ENCODE data around the gene BCORL1. TPM values are rescaled to one million over a fixed set of nuclear protein-coding genes. Genes with fewer than 3 reads are reported as not detected.
A peak's percentile ranks its signal among the peaks of the same experiment; 100 is the strongest.

The BCORL1 gene
- total RNA-seq, 2 experiments from 2014 or later: 1.7 to 5.4 TPM

DNA sequence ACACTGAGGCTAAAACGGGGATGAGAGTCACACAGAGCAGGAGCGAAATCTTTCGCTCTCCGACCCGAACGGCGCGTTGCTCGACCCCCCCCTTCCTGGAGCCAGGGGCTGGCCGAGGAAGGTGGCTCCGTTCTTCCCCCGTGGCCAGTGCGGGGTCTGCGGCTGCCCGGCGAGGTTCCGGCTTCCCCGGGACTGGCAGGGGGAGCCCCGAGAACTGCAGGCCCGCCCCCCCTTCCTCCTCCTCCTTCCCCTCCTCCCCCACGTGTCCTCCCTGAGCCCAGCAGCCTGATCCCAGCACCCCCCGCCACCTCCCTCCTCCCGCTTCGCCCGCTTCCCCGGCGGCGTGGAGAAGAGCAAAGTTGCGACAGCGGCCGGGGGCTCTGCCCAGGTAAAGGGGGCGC is 2.4 kb upstream of the BCORL1 start:
- ChIA-PET POLR2A (interaction anchor here (1.4 kb wide), 1 partner anchor 19 kb away, joined by 4 read pairs; no protein-coding TSS in a partner anchor), CTCF (ENCODE audit: unreplicated experiment) (no interaction called here)
- no peaks in the 10 kb centered on the region for H4K20me1 ChIP-seq (ENCODE audit: insufficient read depth, low read length)
- H3K4me2 ChIP-seq (ENCODE audit: low read length): peak overlapping the region; percentile 23; the same call in 1 of the 2 replicates
- no peaks in the 10 kb centered on the region for H3K79me2 ChIP-seq (ENCODE audit: insufficient read depth, low read depth, low read length)
- intact Hi-C loops (cut with micrococcal nuclease; ENCODE audit: unreplicated experiment): no loop called here
- DNase-seq (ENCODE audit: low spot score): no peak
- H3K27ac ChIP-seq (ENCODE audit: low read depth, low read length, poor library complexity, severe bottlenecking): no peak overlapping the region
- no peaks in the 10 kb centered on the region for H3K36me3 ChIP-seq (ENCODE audit: insufficient read depth, low read length)
- H3K9me2 ChIP-seq (ENCODE audit: insufficient read depth, low read length): no peaks in the 10 kb centered on the region
- BruUV-seq (replicated peaks): no TSS peak
- TF ChIP-seq EZH2phosphoT487 (IDR thresholded peaks at IDR 0.05; ENCODE audit: borderline replicate concordance, low read depth, low read length): no peak
- TF ChIP-seq, protein P1, sequence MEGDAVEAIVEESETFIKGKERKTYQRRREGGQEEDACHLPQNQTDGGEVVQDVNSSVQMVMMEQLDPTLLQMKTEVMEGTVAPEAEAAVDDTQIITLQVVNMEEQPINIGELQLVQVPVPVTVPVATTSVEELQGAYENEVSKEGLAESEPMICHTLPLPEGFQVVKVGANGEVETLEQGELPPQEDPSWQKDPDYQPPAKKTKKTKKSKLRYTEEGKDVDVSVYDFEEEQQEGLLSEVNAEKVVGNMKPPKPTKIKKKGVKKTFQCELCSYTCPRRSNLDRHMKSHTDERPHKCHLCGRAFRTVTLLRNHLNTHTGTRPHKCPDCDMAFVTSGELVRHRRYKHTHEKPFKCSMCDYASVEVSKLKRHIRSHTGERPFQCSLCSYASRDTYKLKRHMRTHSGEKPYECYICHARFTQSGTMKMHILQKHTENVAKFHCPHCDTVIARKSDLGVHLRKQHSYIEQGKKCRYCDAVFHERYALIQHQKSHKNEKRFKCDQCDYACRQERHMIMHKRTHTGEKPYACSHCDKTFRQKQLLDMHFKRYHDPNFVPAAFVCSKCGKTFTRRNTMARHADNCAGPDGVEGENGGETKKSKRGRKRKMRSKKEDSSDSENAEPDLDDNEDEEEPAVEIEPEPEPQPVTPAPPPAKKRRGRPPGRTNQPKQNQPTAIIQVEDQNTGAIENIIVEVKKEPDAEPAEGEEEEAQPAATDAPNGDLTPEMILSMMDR (conservative IDR thresholded peaks at IDR 0.05; ENCODE audit: low read length): no peak
- no peak overlapping the region for H3K4me3 ChIP-seq (ENCODE audit: low read depth, low read length, poor library complexity, severe bottlenecking)
- H2AFZ ChIP-seq (ENCODE audit: low read length): no peak overlapping the region
- no peaks in the 10 kb centered on the region for H3K9me3 ChIP-seq (ENCODE audit: low read length)
- peaks cover 13% of the 10 kb centered on the region for H3K4me1 ChIP-seq (ENCODE audit: insufficient read depth, low read length, poor library complexity, severe bottlenecking)

DNA sequence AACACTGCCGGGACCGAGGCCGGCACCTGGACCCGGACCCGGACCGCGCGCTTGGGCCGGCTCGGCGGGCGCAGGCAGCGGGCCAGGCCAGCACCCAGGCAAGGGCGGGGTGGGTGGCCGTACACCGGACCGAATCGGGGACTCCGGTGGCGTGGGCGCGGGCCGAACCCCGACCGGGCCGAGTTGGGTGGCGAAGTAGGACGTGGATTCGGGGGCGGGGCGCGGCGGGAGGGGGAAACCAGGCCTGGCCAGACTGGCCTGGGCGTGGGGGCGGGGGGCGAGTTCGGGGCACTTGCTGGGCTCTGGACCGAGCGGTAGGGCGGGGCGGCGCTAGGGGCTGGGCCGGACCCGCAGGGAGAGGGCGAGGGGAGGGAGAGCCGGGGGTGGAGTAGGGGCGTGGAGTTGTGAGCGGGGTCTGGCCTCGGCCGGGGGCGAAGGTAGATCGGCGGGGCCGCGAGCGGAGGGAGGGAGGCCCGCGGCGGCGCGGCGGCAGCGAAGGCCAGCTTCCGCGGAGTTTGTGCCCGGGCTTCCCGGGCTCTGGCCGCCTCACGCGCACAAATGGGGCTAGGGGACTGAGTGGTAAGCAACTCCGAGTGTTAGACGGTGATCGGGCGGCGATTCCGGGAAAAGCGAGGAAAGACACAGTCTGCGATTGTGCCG is 1.8 kb upstream of the BCORL1 start:
- no TSS peak for BruUV-seq (replicated peaks)
- ChIA-PET POLR2A (interaction anchor here (1.0 kb wide), 1 partner anchor 19 kb away, joined by 6 read pairs; no protein-coding TSS in a partner anchor), CTCF (ENCODE audit: unreplicated experiment) (interaction anchor here (0.6 kb wide), 1 partner anchor 11 kb away, joined by 5 read pairs; no protein-coding TSS in a partner anchor)
- H3K9me2 ChIP-seq (ENCODE audit: insufficient read depth, low read length): no peaks in the 10 kb centered on the region
- no peaks in the 10 kb centered on the region for H3K79me2 ChIP-seq (ENCODE audit: insufficient read depth, low read depth, low read length)
- H3K9me3 ChIP-seq (ENCODE audit: low read length): no peaks in the 10 kb centered on the region
- TF ChIP-seq, protein P1 (conservative IDR thresholded peaks at IDR 0.05; ENCODE audit: low read length): no peak
- TF ChIP-seq EZH2phosphoT487 (IDR thresholded peaks at IDR 0.05; ENCODE audit: borderline replicate concordance, low read depth, low read length): no peak
- H2AFZ ChIP-seq (ENCODE audit: low read length): peak overlapping the region; percentile 31; the same call in 1 of the 2 replicates
- H3K36me3 ChIP-seq (ENCODE audit: insufficient read depth, low read length): no peaks in the 10 kb centered on the region
- H3K27ac ChIP-seq (ENCODE audit: low read depth, low read length, poor library complexity, severe bottlenecking): no peak overlapping the region
- intact Hi-C loops (cut with micrococcal nuclease; ENCODE audit: unreplicated experiment): no loop called here
- no peak for DNase-seq (ENCODE audit: low spot score)
- no peaks in the 10 kb centered on the region for H4K20me1 ChIP-seq (ENCODE audit: insufficient read depth, low read length)
- peak overlapping the region; percentile 76 for H3K4me2 ChIP-seq (ENCODE audit: low read length)
- no peak overlapping the region for H3K4me3 ChIP-seq (ENCODE audit: low read depth, low read length, poor library complexity, severe bottlenecking)
- H3K4me1 ChIP-seq (ENCODE audit: insufficient read depth, low read length, poor library complexity, severe bottlenecking): peaks cover 13% of the 10 kb centered on the region

DNA sequence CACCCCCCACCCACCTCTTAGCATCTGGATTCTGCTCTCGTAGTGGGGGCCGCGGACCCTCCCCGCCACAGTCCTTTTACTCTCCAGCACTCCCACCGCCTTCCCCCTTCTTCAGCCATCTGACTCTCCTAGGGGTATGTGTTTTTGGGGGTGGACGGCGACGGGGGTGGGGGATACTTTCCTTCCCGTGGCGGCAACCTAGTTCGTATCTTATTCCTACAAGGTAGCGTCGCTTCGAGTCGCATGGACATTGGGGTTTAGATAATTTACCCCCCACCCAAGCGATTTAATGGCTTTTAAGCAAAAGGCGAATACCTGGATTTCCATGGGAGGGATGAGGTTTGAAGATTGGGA is 1.3 kb upstream of the BCORL1 start:
- ChIA-PET CTCF (ENCODE audit: unreplicated experiment) (interaction anchor here (0.6 kb wide), 1 partner anchor 10 kb away, joined by 5 read pairs; no protein-coding TSS in a partner anchor), POLR2A (interaction anchor here (1.0 kb wide), 1 partner anchor 20 kb away, joined by 6 read pairs; no protein-coding TSS in a partner anchor)
- no TSS peak for BruUV-seq (replicated peaks)
- Histone ChIP-seq H3K36me3 (ENCODE audit: insufficient read depth, low read length) (no peaks in the 10 kb centered on the region), H3K4me2 (ENCODE audit: low read length) (peak overlapping the region; percentile 76), H3K4me1 (ENCODE audit: insufficient read depth, low read length, poor library complexity, severe bottlenecking) (peaks cover 13% of the 10 kb centered on the region), H3K79me2 (ENCODE audit: insufficient read depth, low read depth, low read length) (no peaks in the 10 kb centered on the region), H2AFZ (ENCODE audit: low read length) (peak overlapping the region; percentile 31; the same call in 1 of the 2 replicates), H3K27ac (ENCODE audit: low read depth, low read length, poor library complexity, severe bottlenecking) (no peak overlapping the region), H4K20me1 (ENCODE audit: insufficient read depth, low read length) (no peaks in the 10 kb centered on the region), H3K9me2 (ENCODE audit: insufficient read depth, low read length) (no peaks in the 10 kb centered on the region), H3K9me3 (ENCODE audit: low read length) (no peaks in the 10 kb centered on the region), H3K4me3 (ENCODE audit: low read depth, low read length, poor library complexity, severe bottlenecking) (no peak overlapping the region)
- DNase-seq (ENCODE audit: low spot score): no peak
- intact Hi-C loops (cut with micrococcal nuclease; ENCODE audit: unreplicated experiment): no loop called here
- TF ChIP-seq, protein P1 (conservative IDR thresholded peaks at IDR 0.05; ENCODE audit: low read length): no peak
- no peak for TF ChIP-seq EZH2phosphoT487 (IDR thresholded peaks at IDR 0.05; ENCODE audit: borderline replicate concordance, low read depth, low read length)

Data from OCI-LY7 (cell line).